Mesothelial cell of epicardium (in vitro differentiated cells): ENCODE results near the gene LMCD1. TPM values are rescaled to one million over a fixed set of nuclear protein-coding genes. Genes with fewer than 3 reads are reported as not detected.

Experiments used
- DNase-seq, 2 experiments: peaks; one replicate each; pipeline ENCODE4 v3.0.0; 2021; ENCODE audit warnings: low spot score in 2 of 2; ENCODE audit not compliant: unreplicated experiment in 2 of 2
- H3K27ac Mint-ChIP-seq: 2 replicates; pipeline ENCODE4 v1.8.0; 2021; ENCODE audit warnings: mixed read lengths
- H3K27me3 Mint-ChIP-seq: 2 replicates; pipeline ENCODE4 v1.8.0; 2021; ENCODE audit warnings: low read depth, mixed read lengths
- H3K36me3 Mint-ChIP-seq: 2 replicates; pipeline ENCODE4 v1.8.0; 2021; ENCODE audit warnings: mixed read lengths
- H3K4me1 Mint-ChIP-seq: 2 replicates; pipeline ENCODE4 v1.8.0; 2021; ENCODE audit warnings: mixed read lengths
- H3K4me3 Mint-ChIP-seq: 2 replicates; pipeline ENCODE4 v1.8.0; 2021; ENCODE audit warnings: mild to moderate bottlenecking, moderate library complexity, mixed read lengths
- H3K9me3 Mint-ChIP-seq: 2 replicates; pipeline ENCODE4 v1.8.0; 2021; ENCODE audit warnings: mixed read lengths
- CTCF ChIP-seq: fragments of 200-600 bp; sonication (generic); IDR thresholded peaks from one replicate; pipeline ENCODE4 v1.5.0; 2021; ENCODE audit warnings: antibody characterized with exemption; ENCODE audit not compliant: unreplicated experiment
- total RNA-seq: library from RNA; stranded (reverse); gene quantifications from 3 replicates; pipeline ENCODE4 v1.2.1, GENCODE V29; 2021

LMCD1 gene
- total RNA-seq, 1 donor from 2014 or later, result 20.8 TPM

GRCh38 chr3:8484409-8485140 is 17.0 kb upstream of the LMCD1 start:
- peaks cover 28% of the 10 kb centered on the region for H3K4me1 Mint-ChIP-seq
- no peak overlapping the region for H3K4me3 Mint-ChIP-seq
- H3K27me3 Mint-ChIP-seq, result no peaks in the 10 kb centered on the region
- no peak overlapping the region for H3K27ac Mint-ChIP-seq
- no peak for TF ChIP-seq CTCF
- peaks cover 13% of the 10 kb centered on the region for H3K9me3 Mint-ChIP-seq
- peaks cover 14% of the 10 kb centered on the region for H3K36me3 Mint-ChIP-seq
- DNase-seq, result no peak

DNA sequence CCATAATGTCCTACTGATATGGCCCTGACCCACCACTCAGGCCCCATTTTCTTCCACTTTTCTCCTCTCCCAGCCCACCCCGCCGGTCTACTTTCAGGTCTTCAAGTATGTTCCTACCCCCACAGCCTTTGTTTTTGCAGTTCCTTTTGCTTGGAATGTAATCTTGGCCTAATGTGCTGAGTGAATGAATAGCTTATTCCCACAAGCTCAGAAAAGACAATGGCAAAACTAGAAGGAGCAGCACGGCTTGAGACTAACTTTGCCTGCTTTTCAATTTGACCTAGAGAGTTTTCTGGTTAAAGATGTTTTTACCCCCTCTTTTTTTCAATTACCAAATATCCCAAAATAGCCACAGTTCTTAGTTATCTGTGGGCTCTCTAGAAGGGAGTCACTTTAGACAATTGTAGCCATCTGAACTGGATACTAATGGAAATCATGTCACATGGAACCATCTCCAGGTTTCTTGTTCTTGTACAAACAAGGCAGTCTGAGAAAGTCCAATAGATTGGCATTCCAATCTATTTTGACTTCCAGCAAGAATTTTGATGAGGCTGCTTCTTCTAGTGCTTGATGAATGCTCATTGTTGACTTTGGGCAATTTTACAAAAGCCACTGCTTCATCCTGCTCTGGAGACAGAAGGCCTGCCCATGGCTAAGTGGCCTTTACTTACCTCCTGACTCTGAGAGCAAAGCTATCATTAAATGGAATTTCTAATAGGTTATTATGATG is 16.3 kb upstream of the LMCD1 start:
- peaks cover 35% of the 10 kb centered on the region for H3K4me1 Mint-ChIP-seq
- H3K27me3 Mint-ChIP-seq, result no peaks in the 10 kb centered on the region
- no peak overlapping the region for H3K27ac Mint-ChIP-seq
- peaks cover 14% of the 10 kb centered on the region for H3K36me3 Mint-ChIP-seq
- TF ChIP-seq CTCF, result no peak
- no peak overlapping the region for H3K4me3 Mint-ChIP-seq
- H3K9me3 Mint-ChIP-seq, result peaks cover 13% of the 10 kb centered on the region
- no peak for DNase-seq

DNA sequence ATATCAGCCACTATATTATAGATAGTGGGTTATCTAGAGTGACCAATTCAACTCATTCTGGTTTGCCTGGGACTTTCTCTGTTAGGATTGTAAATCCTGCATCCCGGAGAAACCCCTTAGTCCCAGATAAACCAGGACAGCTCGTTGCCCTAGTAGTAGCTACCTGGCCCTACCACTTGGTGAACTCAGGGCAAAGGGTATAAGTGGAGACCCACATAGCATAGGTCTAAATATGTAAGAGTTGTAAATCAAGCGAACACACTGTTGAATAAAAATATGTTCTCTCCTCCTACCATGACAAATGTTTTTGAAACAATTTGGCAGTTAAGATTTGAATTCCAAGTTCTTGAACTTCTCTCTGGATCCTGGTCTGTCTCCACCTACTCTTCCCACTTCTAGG is 15.7 kb upstream of the LMCD1 start:
- Mint-ChIP-seq H3K4me3 (no peak overlapping the region), H3K27me3 (no peaks in the 10 kb centered on the region), H3K4me1 (peaks cover 36% of the 10 kb centered on the region), H3K9me3 (peaks cover 13% of the 10 kb centered on the region), H3K27ac (peak overlapping the region; percentile 45), H3K36me3 (peaks cover 14% of the 10 kb centered on the region)
- no peak for TF ChIP-seq CTCF
- no peak for DNase-seq

DNA sequence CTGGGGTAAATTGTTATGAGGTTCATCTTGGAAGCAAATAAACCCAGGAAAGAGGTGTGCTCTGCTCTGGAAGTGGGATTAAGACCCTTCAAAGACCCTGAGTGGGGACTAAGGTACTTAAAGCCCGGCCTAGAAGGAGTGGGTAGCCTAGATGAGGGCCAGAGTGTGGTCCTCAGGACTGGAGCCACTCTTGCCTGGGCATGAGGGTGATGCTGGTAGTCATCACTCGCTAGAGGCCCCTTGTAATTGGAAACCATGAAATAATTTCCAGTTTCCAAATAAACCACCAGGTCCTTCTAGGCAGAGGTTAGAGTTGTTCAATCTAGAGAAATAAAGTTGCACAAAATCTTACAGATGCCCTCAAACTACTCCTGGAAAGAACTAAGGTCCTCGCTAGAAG is 15.2 kb upstream of the LMCD1 start:
- peaks cover 39% of the 10 kb centered on the region for H3K4me1 Mint-ChIP-seq
- TF ChIP-seq CTCF, result no peak
- no peak for DNase-seq
- peaks cover 13% of the 10 kb centered on the region for H3K9me3 Mint-ChIP-seq
- H3K27ac Mint-ChIP-seq, result peak overlapping the region; percentile 45
- no peaks in the 10 kb centered on the region for H3K27me3 Mint-ChIP-seq
- no peak overlapping the region for H3K4me3 Mint-ChIP-seq
- peaks cover 14% of the 10 kb centered on the region for H3K36me3 Mint-ChIP-seq

DNA sequence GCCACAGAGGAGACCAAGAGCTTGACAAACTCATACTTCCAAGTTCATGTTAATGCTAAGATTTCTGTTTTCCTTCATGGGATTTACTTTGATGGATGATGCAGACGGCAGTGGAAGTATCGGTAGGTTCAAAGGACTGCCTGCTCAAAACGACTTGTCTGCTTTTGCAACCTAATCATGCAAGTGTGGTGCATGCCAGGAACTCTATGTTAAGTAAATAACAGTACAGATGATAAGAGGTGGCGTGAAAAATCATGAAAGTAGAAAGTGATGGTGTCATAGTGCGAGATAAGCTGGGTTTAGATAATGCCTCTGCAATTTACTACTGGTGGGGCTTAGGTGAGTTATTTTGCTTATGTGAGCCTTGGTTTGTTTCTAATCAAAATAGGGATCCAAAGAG is 14.7 kb upstream of the LMCD1 start:
- no peak for DNase-seq
- Mint-ChIP-seq H3K27ac (peak overlapping the region; percentile 28), H3K9me3 (peaks cover 13% of the 10 kb centered on the region), H3K4me1 (peaks cover 44% of the 10 kb centered on the region), H3K36me3 (peaks cover 14% of the 10 kb centered on the region), H3K4me3 (no peak overlapping the region), H3K27me3 (no peaks in the 10 kb centered on the region)
- no peak for TF ChIP-seq CTCF
